HG02943 (cell line): ENCODE measurements around the gene NUP210.
"Not testable (repeated sequence)": the region's sequence is repeated elsewhere in the genome, so short reads cannot be mapped to it uniquely, and the experiment has no call there.

ENCODE experiments used
- ATAC-seq: cut with Tn5 transposase; IDR thresholded peaks from one replicate; pipeline ENCODE4 v1.9.1; 2021; ENCODE audit warnings: mild to moderate bottlenecking, low read depth, moderate library complexity; ENCODE audit not compliant: unreplicated experiment

The NUP210 gene

DNA sequence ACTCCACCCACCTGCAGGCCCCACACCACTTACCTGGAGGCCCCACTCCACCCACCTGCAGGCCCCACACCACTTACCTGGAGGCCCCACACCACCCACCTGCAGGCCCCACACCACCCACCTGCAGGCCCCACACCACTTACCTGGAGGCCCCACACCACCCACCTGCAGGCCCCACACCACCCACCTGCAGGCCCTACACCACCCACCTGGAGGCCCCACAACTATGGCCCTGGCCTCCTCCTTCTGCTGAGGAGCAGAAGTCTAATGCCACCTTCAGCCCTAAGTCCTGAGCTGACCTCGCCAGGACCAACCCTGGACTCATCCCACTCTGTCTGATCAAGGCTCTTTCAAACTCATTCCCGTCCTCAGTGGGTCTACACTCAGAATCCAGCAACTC lies 42.4 kb downstream of the NUP210 start:
- not testable (repeated sequence) for ATAC-seq

DNA sequence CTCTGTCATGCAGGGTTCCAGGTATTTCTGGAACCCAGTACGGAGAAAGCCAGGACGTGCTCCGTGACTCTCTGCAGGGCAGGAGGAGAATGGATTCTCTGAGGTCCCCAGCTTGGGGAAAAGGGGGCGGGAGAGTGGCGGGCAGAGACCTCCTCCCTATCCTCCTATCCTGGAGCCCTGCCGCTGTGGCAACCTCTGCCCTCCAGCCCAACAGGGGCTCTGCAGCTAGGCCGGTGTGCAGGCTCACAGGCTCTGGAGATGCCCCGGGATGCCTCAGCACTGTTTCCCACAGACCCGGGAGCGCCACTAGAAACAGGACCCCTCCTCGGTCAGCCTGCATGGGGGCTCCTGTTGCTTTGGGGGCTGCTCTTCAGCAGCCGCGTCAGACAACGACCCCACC lies 43.1 kb downstream of the NUP210 start:
- no peak for ATAC-seq

DNA sequence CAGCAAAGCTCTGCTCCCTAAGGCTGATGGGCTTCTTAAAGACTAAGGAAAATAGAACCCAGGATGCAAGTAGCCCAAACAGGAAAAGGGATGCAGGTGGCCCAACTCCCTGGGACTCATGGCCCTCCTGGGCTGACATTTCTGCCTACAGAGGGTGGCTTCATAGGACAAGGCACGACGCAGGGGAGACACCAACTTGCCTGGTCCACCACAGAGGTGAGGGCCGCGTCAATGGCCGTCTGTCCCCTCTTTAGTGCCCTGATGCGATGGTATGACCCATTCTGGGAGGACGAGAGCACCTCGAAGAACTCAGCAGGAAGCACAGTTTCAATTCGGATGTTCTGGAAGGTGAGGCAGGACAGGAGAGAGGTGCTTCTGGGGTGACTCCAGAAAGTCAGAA lies 44.0 kb downstream of the NUP210 start:
- ATAC-seq = no peak

DNA sequence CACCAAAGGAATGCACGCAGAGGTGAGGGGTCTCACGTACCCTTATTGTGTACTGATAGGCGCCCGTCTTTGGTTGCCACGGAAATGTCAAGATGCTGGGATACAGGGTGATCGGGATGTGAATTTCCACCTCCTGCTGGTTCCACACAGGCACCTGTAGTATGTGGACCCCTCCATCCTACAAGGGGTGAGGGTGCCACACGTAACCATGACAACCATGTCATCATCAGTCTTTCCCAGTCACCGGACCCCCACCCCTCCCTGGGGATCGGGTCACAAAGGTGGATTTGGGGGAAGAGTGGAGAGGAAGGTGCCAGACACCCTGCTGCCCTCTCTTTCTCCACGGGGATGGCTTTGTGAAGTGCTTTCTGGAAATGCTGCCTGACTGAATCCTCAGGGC lies 44.7 kb downstream of the NUP210 start:
- ATAC-seq = no peak

DNA sequence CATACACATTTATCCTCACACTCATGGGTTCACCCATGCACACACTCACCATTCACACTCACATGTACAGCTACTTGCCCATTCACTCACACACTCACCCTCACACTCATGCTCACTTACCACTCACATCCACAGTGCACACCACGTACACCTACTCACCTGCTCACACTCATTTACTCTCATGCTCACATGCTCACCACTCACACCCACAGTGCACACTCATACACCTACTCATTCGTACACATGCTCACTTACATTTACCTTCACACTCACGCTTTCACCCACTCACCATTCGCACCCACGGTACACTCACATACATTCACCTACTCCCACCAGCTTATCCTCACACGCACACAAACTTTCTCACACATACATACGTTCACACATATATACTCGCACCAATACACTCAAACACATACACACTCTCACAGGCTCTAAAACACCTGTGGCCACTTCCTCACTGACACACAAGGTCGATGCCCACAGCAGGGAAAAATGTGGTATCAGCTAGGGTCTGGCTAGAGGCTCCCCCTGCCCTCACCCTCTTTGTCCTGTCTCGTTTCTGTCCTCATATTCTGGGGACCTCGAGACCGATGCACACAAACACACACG lies 46.0 kb downstream of the NUP210 start:
- ATAC-seq = no peak

DNA sequence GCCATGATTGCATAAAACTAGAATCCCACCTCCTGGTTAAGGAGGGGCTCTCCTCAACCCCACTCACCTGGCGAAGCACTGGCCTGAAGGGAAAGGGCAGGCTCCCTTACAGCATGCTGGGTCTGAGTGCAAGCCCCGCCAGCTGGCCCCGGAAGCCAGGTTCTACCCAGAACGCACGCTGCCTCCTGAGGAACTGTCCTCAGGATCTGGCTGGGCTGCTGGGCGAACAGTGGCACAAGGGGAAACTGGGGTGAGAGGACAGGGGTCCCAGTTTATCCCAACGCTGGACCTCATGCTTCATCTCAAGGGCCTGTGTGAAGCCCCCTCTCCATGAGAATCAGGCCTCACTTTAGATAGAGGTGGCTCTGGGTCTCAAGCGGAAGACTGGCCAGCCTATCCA lies 47.5 kb downstream of the NUP210 start:
- no peak for ATAC-seq

DNA sequence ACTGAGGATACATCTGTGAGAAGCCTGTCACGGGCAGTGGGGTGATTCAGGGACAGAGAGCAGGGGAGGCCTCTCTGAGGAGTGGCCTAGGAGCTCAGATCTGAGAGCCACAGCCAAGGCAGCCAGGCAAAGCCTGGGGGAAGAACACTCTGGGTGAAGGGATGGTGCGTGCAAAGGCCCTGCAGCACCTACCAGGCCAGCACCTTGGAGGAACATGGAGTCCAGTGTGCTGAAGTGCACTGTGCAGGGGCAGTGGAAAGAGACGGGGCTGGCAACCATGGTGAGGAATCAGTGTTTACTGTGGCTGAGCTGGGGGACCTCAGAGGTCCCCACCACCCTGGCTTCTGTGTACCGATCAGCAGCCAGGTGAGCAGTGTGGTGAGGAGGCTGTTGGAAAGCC lies 48.0 kb downstream of the NUP210 start:
- no peak for ATAC-seq

DNA sequence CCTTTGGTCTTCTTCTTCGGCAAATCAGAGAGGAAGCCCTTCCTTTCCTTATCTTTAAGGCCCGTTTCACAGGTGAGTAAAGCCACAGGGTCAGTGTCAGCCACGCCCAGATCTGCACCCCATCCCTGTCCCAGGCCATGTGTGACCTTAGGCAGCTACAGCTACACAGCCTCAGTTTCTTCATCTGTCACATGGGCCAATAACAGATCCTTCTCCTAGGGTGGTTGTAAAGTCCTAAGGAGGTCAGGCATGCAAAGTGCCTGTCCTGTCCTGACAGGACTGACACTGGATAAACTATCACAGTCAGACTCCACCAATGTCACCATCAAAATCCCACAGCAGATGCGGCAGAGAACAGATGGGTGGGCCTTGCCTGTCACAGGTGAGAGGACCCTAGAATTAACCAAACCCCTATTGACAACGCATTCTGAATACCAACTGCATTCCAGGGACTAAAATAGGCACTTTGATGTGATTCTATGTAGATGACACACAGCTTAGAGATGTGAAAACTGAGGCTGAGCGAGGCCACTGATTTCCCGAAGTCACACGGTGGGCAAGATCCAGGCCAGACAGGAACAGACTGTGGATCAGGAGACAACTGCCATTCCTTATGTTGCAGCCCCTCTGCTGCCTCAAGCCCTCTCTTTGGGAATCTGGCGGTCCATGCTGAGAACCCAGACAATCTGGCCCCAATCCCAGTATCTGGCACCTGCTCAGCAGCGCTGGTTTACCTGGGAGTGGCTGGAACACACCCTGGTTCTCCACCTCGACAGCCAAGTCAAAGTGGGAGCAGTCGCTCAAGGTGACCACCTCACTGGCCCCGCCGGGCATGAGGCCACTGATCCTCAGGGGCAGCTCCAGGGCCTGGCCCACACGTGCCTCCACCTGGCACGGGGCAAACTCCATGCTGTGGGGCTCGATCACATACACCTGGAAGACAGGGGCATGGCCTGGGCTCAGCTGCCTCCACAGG lies 48.7 kb downstream of the NUP210 start:
- ATAC-seq = no peak

DNA sequence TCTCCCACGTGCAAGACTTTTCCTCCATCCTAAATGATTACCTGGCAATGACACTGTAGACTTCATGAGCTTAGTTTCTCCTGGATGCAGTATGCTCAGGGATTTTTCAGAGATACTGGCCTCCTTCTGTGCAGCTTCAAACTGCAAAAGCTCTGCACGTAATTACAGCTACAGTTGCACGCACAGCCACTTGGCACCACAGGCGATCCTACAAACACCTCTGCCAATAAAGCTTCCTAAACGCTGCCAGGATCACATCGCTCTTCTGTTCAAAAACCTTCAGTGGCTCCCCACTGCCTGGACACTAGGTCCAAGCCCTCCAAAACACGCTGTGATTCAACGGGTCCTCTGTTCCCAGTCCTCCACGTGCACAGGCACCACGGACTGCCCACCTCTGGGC lies 49.5 kb downstream of the NUP210 start:
- ATAC-seq = no peak

DNA sequence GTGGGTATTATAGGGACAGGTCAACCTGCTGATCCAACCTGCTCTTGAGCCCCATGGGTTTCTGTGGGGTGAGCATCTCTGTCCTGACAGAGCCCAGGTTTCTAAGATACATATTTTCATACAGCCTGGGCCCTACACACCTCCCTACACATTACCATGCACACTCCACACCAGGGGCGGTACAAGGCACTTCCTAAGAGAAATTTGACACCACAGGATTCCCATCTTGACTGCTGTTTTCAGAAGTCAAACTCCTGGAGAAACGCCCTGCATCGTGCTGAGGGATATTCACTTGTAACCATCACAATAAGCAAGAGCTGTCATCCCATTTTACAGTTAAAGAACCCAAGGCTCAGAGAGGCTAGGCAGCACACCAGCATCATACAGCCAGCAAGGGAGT lies 50.1 kb downstream of the NUP210 start:
- no peak for ATAC-seq

DNA sequence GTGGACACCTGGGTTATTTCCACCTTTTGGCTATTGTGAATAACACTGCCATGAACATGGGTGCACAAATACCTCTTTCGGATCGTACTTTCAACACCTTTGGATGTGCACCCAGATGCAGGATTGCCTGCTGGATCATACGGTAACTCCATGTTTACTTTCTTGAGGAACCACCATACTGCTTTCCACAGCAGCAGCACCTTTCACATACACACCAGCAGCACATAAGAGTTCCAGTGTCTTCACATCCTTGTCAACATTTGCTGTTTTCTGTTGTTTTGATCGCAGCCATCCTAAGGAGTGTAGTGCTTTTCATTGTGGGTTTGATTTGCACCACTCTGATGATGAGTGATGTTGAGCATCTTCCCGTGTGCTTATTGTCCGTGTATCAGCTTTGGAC lies 51.3 kb downstream of the NUP210 start:
- no peak for ATAC-seq

DNA sequence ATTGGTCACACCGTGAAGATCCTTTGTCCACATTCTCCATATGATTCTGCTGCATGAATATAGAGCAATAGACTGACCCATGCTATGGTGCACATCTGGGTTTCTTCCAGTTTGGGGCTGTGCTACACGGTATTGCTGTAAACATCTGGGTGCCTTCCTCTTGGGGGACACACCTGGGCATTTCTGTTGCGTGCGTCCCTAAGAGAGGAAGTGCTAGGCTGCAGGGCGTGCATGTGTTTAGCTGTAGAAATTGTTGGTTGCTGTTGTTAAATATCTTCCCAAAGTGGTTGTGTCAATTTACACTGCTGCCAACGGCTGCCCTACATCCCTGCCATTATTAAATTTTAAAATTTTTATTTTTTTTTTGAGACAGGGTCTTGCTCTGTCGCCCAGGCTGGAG lies 52.4 kb downstream of the NUP210 start:
- no peak for ATAC-seq

DNA sequence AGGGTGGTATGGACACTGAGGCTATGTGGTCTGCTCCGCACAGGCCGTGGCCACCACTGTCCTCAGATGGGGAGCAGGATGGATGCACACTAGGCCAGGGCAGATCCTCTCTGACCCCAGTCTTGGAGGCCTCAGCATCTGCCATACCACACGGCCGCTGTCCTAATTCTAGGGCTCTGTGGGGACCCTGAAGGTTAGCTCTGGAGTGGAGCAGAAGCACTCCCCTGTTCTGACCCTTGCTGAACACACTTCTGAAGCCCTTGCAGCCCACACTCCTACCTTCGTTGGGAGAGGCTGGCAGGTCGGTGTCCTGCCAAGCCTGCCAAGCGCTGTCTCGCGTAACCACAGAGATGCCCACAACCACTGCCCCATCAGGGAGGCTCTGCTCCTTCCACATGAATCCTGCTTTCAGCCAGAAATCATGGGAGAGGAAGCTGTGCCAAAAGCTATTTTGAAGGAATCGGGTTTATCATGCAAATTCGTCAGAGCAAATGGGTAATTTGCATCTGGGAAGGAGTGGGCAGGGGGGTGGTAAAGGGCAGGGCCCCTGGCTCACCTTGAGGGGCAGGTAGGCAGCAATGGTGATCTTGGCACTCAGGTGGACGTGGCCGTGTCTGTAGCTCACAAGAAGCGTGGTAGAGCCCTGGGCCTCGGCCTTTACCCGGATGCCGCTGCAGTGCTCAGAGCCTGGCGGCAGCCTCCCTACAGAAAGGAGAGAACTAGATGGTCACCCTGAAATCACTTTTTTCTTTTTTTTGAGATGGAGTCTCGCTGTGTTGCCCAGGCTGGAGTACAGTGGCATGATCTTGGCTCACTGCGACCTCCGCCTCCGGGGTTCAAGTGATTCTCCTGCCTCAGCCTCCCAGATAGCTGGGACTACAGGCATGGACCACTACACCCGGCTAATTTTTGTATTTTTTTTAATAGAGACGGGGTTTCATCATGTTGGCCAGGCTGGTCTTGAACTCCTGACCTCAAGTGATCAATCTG lies 54.4 kb downstream of the NUP210 start:
- no peak for ATAC-seq

DNA sequence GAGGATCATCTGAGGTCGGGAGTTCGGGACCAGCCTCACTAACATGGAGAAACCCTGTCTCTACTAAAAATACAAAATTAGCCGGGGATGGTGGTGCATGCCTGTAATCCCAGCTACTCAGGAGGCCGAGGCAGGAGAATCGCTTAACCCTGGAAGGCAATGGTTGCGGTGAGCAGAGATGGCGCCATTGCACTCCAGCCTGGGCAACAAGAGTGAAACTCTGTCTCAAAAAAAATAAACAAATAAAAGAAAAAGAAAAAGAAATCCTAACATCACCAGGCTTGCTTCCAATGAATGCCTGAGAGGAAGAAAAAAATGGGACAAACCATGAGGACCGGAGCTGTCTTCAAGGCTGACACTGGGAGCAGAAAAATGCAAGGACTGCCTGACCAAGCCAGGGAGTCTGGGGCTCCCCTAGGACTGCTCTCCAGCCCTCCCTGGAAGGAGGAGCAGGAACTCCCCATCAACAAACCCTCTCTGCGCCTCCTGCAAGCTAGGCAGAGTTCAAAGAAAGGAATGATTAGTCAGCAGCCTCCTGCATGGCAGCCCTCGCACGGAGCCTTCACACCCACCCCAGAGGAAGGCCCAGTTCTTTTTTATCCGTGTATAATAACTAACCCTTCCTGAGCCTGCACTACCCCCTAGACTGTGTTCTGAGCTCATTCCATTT lies 55.4 kb downstream of the NUP210 start:
- no peak for ATAC-seq

DNA sequence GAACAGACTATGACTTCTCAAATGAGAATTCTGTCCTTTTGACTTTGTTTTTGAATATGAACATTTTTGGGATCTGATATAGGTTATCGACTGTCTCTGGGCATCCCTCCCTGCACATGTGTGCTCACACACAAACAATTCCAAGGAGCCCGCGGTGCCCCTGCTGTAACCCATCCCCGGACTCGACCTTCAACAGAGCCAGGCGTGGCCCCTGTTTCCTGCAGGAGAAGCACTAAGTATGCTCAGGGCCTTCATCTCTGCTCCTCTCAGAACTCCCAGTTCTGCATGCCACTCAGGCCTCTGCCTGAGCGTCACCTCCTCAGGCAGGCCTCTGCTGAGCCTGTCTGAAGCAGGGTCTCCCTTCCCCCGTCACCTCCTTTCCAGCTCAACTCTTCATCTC lies 57.6 kb downstream of the NUP210 start:
- ATAC-seq = no peak

DNA sequence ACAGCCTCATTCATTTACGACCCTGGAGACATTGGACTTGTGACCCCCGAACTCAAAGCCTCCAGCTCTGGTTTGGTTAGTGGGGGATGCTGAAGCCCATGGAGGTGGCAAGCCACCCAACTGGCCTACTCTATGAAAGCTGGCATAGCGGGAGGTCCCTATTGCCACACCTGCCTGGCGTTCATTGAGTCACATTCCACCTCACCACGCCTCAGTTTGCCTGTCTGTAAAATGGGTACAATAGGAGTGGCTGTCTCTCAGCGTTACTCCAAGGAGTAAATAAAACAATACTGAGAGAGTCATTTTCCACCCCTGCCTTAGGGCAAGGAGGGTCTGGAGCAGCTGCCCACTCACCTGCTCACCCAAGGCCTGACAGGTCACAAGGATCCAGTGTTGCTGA lies 60.2 kb downstream of the NUP210 start:
- no peak for ATAC-seq

DNA sequence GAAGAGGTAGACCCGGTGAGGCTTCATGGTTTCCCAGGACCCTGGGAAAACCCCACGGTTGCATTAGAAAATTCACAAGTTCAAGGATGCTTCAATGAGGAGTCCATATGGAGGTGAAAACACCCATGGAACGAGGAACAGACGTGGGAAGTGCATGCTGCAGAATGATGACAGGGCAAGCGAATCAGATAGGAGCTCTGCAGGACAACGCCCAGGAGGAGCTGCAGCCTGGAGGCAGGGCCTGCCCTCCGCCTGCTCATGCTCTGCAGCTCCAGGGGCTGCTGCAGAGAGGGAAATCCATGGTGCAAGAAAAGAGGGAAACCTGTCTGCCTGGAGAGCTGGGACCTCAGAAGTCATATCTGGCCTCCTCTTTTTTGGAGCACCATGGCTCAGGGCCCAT lies 61.5 kb downstream of the NUP210 start:
- no peak for ATAC-seq

DNA sequence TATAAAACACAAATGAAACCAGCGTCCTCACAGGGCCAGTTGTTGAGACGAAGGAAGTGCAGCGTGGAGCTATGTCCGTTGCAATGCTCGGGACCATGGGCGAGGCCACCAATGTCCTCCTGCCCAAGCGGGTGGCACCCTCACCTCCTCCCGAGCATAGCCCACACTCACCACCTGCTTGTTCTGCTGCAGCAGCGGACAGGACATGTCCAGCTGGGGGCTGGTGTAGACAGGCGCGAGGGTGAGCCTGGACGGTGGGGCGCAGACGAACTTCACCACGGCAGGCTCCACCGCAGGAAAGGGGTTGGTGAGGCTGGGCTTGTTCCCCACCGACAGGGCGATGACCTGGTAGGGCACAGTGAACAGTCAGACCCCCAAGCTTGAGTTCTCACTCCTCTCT lies 62.1 kb downstream of the NUP210 start:
- ATAC-seq = no peak

DNA sequence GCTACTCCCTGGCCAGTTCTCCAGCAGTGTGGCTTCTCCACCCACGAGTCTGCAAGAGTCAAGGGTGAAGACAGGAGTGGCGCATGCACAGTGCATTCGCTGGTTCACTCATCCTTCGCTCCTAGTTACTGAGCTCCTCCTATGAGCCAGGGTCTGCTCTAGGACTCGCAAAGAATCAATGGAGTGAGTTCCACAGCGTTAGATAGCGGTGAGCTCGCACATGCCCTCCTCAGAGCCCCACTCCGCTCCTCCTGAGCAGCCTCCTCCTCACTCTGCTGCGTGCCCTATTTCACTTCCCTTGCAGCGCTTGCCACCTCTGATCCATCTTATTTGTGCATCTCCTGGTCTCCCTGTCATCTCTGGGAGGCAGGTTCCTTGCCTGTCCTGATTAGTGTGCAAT lies 63.0 kb downstream of the NUP210 start:
- no peak for ATAC-seq

DNA sequence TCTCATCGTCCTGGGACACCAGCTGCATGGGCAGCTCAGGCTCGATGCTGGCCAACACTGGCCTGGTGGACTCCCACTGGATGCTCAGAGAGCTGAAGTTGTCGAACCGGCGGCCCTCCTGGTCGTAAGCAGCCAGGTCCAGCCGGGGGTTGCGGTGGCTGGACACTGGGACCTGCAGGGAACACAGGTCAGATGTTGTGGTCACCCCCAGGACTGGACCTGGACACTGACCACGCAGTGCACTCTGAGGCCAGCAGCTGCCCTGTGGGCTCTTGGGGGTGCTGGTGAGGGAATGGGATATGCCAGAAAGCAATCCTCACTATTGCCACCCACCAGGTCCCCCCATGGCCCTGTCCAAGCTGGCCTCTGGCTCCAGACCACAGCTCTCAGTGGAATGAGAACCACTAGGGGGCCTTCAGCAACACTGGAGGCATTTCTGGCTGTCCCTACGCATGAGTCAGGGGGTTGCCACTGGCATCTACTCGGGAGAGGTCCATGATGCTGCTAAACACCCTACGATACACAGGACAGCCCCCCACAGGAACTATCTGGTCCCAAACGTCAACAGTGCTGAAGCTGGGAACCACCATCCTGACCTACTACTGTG lies 66.1 kb downstream of the NUP210 start:
- ATAC-seq = no peak
